Mucosa of gallbladder (tissue), 1 donor: ENCODE data around the gene PEAK1. TPM values are rescaled to one million over a fixed set of nuclear protein-coding genes. Genes with fewer than 3 reads are reported as not detected.
A peak's percentile ranks its signal among the peaks of the same experiment; 100 is the strongest.
"Not testable (repeated sequence)": the region's sequence is repeated elsewhere in the genome, so short reads cannot be mapped to it uniquely, and the experiment has no call there.

Experiments
- DNase-seq: peaks from one replicate; pipeline ENCODE4 v3.0.0-alpha.2; 2020; ENCODE audit warnings: low spot score
- total RNA-seq: library from RNA; stranded (reverse); gene quantifications from one replicate; pipeline ENCODE4 v1.2.1, GENCODE V29; 2021
- donor health status: DM: no; HTN: no; CAD: no.

The PEAK1 gene
- total RNA-seq, 1 donor from 2014 or later = 62.1 TPM

DNA sequence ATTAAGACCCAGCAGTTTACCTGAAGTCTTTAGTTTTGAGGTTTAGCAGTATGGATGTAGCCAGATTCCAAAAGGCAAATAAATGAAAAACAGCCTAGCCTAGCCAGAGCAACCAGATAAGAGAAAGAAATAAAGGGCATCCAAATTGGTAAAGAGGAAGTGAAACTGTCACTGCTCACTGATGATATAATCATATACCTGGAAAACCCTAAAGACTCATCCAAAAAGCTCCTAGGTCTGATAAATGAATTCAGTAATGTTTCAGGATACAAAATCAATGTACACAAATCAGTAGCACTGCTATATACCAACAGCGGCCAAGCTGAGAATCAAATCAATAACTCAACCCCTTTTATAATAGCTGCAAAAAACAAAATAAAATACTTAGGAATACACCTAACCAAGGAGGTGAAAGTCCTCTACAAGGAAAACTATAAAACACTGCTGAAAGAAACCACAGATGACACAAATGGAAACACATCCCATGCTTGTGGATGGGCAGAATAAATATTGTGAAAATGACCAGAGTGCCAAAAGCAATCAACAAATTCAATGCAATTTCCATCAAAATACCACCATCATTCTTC, 13.6 kb downstream of the PEAK1 start:
- not testable (repeated sequence) for DNase-seq

DNA sequence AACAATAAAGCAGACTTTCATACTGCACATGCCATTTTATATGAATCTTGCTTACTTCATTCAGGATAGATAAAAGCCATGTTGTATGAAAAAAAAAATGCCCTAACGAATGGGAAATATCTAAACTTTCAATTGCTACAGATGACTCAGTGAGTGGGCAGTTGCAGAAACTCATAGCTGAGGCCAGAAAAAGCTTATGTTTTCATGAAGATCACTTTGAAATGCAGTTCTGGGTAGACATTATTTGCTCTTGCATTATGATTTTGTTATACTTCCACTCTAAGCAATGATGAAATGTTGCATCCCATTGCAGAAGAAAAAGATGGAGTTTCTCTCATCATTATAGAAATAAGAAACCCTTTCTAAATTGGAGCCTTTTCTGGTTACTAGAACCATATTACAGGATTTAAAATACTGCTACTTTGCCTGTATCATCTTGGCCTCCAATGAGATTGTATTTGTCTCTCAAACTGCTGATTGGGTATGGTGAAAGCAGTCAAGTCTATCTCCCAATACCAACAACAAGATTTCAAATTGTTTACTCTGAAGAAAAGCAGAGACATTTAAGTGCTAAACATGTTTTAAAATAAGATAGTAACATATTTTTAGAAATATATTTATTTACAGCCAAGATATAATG, 17.0 kb downstream of the PEAK1 start:
- DNase-seq = no peak

DNA sequence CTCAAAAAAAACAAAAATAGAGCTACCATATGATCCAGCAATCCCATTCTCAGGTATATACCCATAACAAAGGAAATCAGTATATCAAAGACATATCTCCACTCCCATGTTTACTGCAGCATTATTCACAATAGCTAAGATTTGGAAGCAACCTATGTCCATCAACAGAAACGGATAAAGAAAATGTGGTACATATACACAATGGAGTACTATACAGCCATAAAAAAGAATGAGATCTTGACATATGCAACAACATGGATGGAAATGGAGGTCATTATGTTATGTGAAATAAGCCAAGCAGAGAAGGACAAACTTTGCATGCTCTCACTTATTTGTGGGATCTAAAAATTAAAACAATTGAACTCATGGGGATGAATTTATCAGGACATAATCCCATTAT, 19.6 kb downstream of the PEAK1 start:
- DNase-seq = no peak

DNA sequence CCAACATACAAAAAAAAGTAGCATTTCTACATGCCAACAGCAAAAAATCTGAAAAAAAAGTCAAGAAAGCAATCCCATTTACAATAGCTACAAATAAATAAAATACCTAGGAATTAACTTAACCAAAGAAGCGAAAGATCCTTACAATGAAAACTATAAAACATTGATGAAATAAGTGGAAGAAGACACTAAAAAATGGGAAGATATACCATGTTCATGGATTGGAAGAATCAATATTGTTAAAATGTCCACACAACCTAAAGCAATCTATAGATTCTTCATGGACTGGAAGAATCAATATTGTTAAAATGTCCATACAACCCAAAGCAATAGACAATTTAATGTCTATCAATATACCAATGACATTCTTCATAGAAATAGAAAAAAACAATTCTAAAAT, 21.0 kb downstream of the PEAK1 start:
- no peak for DNase-seq

DNA sequence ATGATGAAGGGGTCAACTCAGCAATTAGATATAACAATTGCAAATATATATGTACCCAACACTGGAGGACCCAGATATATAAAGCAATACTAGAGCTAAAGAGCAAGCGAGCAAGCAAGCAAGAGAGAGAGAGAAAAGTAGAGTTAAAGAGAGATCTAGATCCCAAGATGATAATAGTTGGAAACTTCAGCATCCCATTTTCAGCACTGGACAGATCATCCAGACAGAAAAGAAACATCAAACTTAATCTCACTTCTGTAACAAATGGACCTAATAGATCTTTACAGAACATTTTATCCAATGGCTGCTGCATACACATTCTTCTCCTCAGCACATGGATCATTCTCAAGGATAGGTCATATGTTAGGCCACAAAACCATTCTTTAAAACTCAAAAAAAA, 23.2 kb downstream of the PEAK1 start:
- DNase-seq = no peak

DNA sequence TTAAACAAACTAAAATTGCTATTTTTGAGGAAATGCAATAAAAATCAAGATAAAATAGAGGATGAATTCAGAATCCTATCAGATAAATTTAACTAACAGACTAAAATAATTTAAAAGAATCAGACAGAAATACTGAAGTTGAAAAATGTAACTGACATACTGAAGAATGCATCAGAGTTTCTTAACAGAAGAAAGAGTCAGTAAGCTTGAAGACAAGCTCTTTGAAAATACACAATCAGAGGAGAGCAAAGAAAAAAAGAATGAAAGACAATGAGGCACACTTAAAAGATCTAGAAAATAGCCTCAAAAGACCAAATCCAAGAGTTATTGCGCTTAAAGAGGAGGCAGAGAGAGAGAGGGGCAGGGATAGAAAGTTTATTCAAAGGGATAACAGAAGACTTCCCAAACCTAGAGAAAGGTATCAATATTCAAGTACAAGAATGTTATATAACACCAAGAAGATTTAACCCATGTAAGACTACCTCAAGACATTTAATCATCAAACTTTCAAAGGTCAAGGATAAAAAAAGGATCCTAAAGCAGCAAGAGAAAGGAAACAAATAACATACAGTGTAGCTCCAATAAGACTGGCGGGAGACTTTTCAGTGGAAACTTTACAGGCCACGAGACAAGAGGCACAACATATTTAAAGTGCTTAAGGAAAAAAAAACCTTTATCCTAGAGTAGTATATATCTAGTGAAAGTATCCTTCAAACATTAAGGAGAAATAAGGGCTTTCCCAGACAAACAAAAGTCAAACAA, 24.7 kb downstream of the PEAK1 start:
- no peak for DNase-seq

DNA sequence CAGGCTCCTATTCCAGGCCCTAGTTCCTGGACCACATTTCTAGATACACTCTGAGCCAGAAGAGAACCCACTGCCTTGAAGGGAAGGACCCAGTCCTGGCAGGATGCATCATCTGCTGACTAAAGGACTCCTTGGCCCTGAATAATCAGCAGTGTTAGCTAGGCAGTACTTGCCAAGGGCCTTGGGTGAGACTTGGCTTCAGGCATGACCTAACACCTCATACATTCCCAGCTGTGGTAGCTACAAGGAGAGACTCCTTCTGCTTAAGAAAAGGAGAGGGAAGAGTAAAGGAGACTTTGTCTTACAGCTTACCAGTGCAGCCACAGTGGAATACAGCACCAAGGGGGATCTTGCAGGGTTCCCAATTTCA, 26.4 kb downstream of the PEAK1 start:
- no peak for DNase-seq

DNA sequence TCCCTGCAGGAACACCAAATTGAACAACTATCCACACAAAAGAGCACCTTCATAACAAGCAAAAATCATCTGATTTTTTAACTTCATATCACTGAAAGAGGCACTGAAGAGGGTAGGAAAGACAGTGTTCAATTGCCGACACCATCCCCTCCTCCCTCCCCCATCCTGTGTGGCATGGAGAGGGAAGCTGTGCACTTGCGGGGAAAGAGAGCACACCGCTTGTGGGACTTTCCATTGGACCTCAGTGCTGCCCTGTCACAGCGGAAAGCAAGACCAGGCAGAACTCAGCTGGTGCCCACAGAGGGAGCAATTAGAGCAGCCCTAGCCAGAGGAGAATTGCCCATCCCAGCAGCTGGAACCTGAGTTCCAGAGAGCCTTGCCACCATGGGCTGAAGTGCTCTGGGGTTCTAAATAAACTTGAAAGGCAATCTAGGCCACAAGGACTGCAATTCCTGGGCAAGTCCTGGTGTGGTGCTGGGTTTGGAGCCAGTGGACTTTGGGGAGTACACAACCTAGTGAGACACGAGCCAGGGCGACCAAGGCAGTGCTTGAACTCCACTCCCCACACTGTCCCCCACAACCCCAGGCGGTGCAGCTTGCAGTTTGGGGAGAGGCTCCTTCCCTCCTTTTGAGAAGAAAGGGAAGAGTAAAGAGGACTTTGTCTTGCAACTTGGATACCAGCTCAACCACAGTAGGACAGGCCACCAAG, 27.0 kb downstream of the PEAK1 start:
- no peak for DNase-seq

DNA sequence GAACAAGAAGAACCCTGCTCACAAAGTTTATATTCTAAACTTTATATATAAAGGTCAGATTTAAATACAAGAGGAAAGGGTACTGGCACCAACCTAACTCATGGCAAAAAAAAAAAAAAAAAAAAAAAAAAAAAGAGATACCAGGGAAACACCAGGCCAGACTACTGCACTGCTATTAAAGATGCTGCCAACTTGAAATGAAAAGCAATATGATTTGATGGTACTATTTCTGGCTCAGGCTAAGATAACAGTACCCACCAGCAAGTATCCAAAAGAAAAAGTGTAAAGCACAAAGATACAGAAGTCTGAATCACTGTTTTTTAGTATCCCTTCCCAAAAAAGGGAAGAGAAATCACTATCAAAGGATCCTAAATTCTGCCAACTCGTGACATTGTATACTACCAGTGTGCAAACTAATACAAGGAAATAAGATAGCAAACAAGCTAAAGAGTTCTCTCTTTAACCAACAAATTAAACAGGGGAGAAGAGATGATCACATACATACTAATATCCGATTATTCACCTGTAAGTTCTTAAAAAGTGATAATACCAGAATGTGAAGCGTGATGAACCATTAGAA, 28.4 kb downstream of the PEAK1 start:
- DNase-seq = no peak

DNA sequence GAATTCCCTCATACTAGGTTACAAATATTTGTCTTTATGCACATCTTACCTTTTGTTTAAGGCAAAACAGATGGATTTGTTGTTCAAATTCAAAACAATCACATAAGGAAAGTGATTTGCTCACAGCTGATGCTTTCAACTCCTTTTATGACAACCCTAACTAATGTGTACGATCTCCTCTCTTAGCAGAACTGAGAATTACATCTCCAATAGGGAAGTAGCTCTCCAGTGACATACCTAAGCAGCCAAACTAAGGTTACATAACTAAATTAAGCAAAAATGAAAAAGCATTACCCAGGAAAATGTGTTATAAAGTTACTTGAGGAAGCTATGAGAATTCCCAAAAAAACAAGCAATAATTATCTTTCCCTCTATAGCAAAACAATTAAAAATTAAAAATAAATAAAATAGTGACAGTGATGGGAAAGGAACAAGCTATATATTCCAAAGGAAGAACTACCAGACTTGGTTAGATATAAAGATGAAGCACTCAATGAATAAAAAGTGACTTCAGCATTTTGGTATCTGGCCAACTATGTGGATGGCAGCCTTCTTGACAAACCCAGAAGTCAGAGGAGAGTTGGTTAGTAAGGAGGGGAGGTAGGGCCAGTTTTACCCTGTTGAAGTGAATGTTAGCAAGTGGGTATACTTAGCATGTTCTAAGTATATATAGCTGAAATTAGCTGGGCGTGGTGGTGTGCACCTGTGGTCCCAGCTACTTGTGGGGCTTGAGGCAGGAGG, 32.4 kb downstream of the PEAK1 start:
- DNase-seq = no peak

DNA sequence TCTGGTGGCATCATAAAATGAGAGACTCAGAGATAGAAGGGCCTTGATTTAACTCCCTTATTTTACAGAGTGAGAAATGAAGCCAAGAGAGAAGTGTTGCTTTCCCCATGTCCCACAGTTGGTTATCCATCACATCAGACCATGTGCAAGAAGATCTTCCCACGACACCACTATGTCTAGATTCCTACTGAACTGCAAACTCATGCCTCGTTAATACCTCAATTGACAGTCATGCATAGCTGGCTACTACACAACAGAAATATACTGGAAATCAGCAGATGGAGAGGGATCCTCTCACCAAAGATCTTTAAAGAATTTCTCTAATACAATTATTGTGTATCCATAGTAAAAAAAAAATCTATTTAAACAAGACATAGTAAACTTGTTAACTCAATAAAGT, 33.3 kb downstream of the PEAK1 start:
- no peak for DNase-seq

DNA sequence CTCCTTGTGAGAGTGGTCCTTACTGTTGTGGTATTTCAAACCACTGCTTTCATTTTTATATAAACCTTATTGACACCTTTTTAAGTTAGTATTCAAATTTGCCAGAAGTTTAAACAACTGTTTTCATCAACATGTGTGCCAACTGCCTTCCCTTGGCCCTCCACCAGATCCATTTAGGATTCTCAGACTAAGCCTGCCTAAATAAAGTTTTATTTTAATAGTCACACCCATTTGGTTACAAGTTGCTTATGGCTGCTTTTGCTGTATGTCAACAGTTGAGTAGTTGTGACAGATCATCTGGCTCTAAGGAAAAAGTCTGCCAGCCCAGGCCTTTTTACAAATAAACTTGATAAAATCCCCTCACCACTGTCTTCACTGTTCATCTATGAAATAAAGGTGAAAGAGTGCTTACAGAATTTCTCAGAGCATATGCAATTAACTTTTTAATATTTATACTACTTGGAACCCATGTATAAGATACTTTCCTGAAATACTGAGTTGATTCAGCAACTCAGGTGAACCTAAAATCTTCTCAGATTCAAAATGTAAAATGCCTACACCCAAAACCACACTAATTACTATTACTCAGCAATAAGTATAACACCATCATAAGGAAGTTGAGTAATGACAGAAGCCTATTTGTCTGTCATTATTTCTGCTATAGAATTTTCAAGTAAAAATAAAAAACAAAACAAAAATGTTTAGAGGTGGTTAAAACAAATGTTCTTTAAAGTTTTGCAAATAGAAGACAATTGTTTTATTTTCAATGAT, 35.1 kb downstream of the PEAK1 start:
- no peak for DNase-seq

DNA sequence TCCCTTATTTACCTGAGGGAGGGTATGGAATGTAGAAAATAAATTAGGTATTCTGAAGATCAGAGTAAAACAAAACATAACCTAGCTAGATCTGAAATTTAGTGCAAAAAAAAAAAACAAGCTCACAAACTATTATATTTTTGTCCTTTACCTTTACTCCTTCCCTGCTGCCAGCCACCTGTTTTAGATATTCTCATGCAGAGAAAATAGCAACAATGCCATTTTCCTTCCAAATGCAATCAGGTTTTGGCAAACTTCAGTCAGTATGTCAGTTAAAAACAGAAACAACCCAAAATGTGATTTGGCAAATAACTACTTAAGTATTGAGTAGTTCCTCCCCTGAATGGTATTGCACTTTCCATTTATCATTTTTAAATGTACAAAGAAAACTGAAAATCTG, 35.8 kb downstream of the PEAK1 start:
- DNase-seq = no peak

DNA sequence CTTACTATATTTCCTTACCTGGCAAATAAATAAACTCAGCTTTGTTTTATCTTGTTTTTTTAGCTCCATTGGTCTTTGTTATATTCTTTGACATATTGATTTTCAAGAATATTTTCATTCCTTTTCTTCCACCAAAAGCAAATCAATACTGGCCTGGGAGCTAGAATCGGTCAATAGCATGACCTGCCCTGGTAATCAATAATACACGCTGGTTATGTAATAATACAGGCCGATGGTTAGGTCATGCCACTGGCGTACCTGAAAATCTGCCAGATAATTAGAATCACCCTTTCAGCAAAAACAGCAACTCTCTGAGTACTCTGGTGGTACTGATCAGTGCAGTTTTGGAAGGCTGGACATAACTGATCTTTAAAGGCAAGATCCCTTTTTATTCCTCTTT, 39.9 kb downstream of the PEAK1 start:
- peak; percentile 63 for DNase-seq

DNA sequence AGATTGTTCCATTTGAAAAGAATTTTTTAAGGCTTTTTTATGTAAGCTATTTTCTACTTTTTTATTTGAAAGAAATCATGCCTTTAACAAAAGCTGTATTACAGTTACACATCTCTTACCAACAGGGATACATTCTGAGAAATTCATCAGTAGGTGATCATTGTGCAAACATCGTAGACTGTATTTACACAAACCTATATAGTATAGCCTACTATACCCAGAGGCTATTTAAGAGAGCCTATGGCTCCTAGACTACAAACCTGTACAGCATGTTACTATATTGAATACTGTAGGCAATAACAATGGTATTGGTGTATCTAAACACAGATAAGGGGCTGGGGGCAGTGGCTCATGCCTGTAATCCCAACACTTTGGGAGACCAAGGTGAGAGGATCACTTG, 43.1 kb downstream of the PEAK1 start:
- DNase-seq = no peak

DNA sequence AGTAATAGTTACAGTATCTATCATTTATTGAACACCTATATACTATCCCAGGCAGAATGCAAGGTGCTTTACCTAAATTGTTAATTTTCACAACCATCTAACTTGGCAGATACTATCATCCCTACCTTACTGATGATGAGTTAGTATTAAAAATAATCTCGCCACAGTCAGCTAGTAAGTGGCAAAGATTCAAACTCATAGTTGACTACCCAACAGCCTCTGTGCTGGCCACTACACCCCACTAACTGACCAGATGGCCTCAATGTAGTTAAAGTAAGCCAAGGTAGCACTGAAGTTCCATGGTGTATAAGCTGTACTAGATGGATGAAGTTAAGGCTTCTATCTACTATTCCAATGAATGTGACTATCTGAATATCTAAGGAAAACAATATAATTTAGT, 44.8 kb downstream of the PEAK1 start:
- DNase-seq = no peak

DNA sequence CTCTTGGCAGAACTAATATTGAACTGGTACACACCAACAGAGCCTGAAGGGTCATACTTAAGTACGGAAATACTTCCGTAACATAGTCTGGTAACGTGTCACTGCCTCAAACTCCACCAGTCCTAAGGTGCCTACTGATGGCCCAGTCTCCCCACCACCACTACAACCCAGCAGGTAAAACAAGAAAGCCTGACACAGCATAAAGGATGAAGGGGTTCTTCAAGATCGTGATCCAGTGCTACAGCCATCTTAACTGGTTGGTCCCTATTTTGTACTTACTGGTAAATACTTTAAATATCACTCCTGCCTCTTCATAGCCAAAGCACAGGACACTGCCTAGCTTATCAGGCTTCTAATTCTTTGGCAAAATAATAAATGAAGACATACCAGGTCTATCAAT, 46.5 kb downstream of the PEAK1 start:
- DNase-seq = no peak

DNA sequence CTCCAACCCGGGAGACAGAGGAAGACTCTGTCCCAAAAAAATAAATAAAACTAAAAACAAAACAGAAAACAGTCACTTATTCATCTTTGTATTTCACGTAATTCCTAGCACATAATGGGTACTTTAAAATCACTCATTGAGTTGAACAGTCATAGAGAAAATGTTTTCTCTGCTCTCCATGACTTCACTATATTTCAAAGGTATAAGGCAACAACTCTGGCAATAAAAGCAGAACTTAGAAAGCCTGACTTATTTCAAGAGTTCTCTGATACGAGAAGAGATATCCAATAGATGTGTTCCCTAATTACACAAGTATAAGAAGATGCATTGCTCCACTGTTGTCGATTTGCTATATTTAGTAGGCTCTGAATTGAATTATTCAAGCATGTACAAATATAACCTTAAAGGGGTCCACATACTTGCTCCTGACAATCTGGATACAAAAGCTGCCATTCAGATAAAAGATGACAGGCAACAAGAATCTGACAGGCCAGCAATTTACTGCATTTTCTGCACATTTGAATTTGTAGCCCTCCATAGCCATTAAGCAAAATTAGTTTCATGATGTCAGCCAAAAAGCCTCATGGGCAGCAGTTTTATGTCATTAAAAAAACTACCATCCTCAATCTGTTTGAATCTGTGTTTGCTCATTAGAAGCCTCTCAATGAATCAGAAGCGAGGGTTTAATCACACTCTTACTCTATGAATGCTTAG, 47.9 kb downstream of the PEAK1 start:
- no peak for DNase-seq

DNA sequence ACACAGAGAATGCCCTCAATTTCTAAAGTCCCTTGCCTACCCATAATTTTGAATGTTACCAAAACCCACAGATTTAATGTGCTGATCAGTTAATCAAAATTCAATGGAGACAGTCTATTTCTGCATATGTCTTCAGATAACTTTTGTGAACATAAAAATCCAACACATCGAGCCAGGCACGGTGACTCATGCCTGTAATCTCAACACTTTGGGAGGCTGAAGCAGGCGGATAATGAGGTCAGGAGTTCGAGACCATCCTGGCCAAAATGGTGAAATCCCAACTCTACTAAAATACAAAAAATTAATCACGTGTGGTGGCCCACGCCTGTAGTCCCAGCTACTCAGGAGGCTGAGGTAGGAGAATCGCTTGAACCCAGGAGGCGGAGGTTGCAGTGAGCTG, 49.3 kb downstream of the PEAK1 start:
- no peak for DNase-seq

DNA sequence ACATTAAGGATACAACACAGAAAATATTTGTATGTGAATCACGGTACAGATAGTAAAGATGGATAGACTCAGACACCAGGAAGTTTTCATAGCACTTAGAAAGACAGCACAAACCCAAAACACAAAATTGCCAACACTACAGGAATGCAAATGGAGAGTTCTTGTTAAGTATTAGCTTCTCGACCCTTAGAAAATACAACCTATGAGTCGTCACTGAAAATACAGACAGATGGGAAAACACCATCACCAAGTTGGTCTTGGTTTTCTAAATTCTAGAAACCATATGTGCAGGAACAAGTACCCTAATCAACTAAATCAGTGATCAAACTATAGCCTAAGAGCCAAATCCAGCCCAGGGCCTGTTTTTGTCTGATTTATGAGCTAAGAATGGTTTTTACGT, 50.7 kb downstream of the PEAK1 start:
- no peak for DNase-seq
